GM18520 (cell line): ENCODE results near the gene DMRTA2.
"Not testable (repeated sequence)": the region's sequence is repeated elsewhere in the genome, so short reads cannot be mapped to it uniquely, and the experiment has no call there.

Experiments used
- ATAC-seq: cut with Tn5 transposase; IDR thresholded peaks from one replicate; pipeline ENCODE4 v1.9.1; 2021; ENCODE audit not compliant: unreplicated experiment

DMRTA2 gene

GRCh38 chr1:50393522-50394120, 29.6 kb downstream of the DMRTA2 start:
- no peak for ATAC-seq

GRCh38 chr1:50381551-50381950, 41.7 kb downstream of the DMRTA2 start:
- not testable (repeated sequence) for ATAC-seq

- ATAC-seq, result no peak
Observed at GRCh38 chr1:50378770-50379169, 44.5 kb downstream of the DMRTA2 start.

GRCh38 chr1:50373532-50373931, 49.7 kb downstream of the DMRTA2 start:
- ATAC-seq, result no peak

- no peak for ATAC-seq
Observed at GRCh38 chr1:50371749-50372148, 51.5 kb downstream of the DMRTA2 start.

GRCh38 chr1:50369830-50370229, 53.4 kb downstream of the DMRTA2 start:
- no peak for ATAC-seq

- ATAC-seq, result no peak
Observed at GRCh38 chr1:50369008-50369634, 54.1 kb downstream of the DMRTA2 start.

- ATAC-seq, result no peak
Observed at GRCh38 chr1:50368179-50369007, 54.9 kb downstream of the DMRTA2 start.
